GM12878 (cell line): ENCODE data around the gene GPR21. TPM values are rescaled to one million over a fixed set of nuclear protein-coding genes. Genes with fewer than 3 reads are reported as not detected.

Experiments used
- ATAC-seq: fragments of 200-7000 bp; cut with Tn5 transposase; 3 replicates; pipeline ENCODE4 v1.9.1; 2020; ENCODE audit warnings: mild to moderate bottlenecking, moderate library complexity
- BruUV-seq: library from RNA; stranded (reverse); fragments of 400-500 nt; replicated peaks from 2 replicates; lab custom pipeline; 2021; lab: Mats Ljungman, UMichigan
- CTCF ChIA-PET: fragments of 300-600 bp; sonication (Branson Sonifier 250); formaldehyde crosslinking; extraction: SDS; loops from one replicate; lab custom pipeline; 2021; ENCODE audit warnings: inconsistent platforms; lab: Yijun Ruan, JAX
- POLR2A ChIA-PET: fragments of 350-600 bp; formaldehyde crosslinking; extraction: SDS; loops from one replicate; lab custom pipeline; 2021; ENCODE audit warnings: inconsistent platforms; lab: Charles Lee
- RAD21 ChIA-PET: fragments of 300-600 bp; sonication (Branson Sonifier 250); formaldehyde crosslinking; loops from one replicate; lab custom pipeline; 2023; ENCODE audit warnings: antibody characterized with exemption; ENCODE audit not compliant: unreplicated experiment; lab: Charles Lee
- SMC1A ChIA-PET: fragments of 300-600 bp; sonication (Branson Sonifier 250); formaldehyde crosslinking; loops from one replicate; lab custom pipeline; 2023; ENCODE audit not compliant: unreplicated experiment, uncharacterized antibody; lab: Charles Lee
- DNase-seq: peaks from one replicate; pipeline ENCODE4 v3.0.0-alpha.2; 2011; ENCODE audit warnings: low read depth, low spot score
- FAIRE-seq: peaks from 3 replicates; lab custom pipeline; 2011; peaks lifted over from hg19 to GRCh38; lab: Jason Lieb, UNC
- H2AFZ ChIP-seq: 2 replicates; pipeline ENCODE4 v1.6.0; 2011; ENCODE audit warnings: low read depth, low read length, control low read depth; ENCODE audit not compliant: control insufficient read depth
- H3K27ac ChIP-seq: 2 replicates; pipeline ENCODE4 v1.5.1; 2011; ENCODE audit warnings: control low read depth; ENCODE audit not compliant: control insufficient read depth, insufficient read depth
- H3K27me3 ChIP-seq, 2 experiments: replicated peaks in 1 of 2; 2 replicates each; pipeline versions ENCODE4 v1.6.0 to v1.6.1; 2011; ENCODE audit warnings: low read length in 1 of 2; ENCODE audit not compliant: control insufficient read depth in 2 of 2, insufficient read depth in 2 of 2
- H3K36me3 ChIP-seq, 2 experiments: 2 replicates each; pipeline ENCODE4 v1.5.1; 2011; ENCODE audit warnings: low read length in 1 of 2; ENCODE audit not compliant: control insufficient read depth in 2 of 2, insufficient read depth in 2 of 2
- H3K4me1 ChIP-seq: 2 replicates; pipeline ENCODE4 v1.6.1; 2011; ENCODE audit warnings: mild to moderate bottlenecking, low read length, moderate library complexity, mixed read lengths; ENCODE audit not compliant: control insufficient read depth, insufficient read depth
- H3K4me2 ChIP-seq: 2 replicates; pipeline ENCODE4 v1.6.0; 2011; ENCODE audit warnings: control low read depth; ENCODE audit not compliant: control insufficient read depth, insufficient read depth
- H3K4me3 ChIP-seq: fragments of 200-600 bp; sonication (generic); 2 replicates; pipeline ENCODE4 v1.5.1; 2016
- H3K79me2 ChIP-seq: 2 replicates; pipeline ENCODE4 v1.6.0; 2011; ENCODE audit warnings: low read length; ENCODE audit not compliant: control insufficient read depth, insufficient read depth
- H3K9ac ChIP-seq: 2 replicates; pipeline ENCODE4 v1.8.0; 2011; ENCODE audit warnings: low read length, control low read depth, mixed read lengths; ENCODE audit not compliant: control insufficient read depth, insufficient read depth
- H3K9me3 ChIP-seq: replicated peaks from 3 replicates; pipeline ENCODE4 v1.5.1; 2011; ENCODE audit warnings: mild to moderate bottlenecking, low read length; ENCODE audit not compliant: control insufficient read depth, insufficient read depth
- H4K20me1 ChIP-seq: 2 replicates; pipeline ENCODE4 v1.6.0; 2011; ENCODE audit not compliant: control insufficient read depth, insufficient read depth
- CBFB ChIP-seq: IDR thresholded peaks from 2 replicates; pipeline ENCODE4 v1.6.1; 2016; ENCODE audit warnings: antibody characterized with exemption, low read depth
- IKZF2 ChIP-seq, 2 experiments: fragments of 450-650 bp; IDR thresholded peaks; 2 replicates each; pipeline ENCODE4 v1.6.1; 2017; ENCODE audit warnings: mild to moderate bottlenecking in 2 of 2, moderate library complexity in 2 of 2
- KDM1A ChIP-seq: fragments of 200-600 bp; sonication (generic); IDR thresholded peaks from 2 replicates; pipeline ENCODE4 v1.6.1; 2016; ENCODE audit warnings: borderline replicate concordance
- NR2F1 ChIP-seq: fragments of 450-650 bp; conservative IDR thresholded peaks from 2 replicates; pipeline ENCODE4 v1.6.1; 2017; ENCODE audit warnings: mild to moderate bottlenecking
- PRDM15 ChIP-seq: fragments of 450-650 bp; formaldehyde crosslinking; IDR thresholded peaks from 2 replicates; pipeline ENCODE4 v1.4.0; 2020; ENCODE audit warnings: mild to moderate bottlenecking, moderate library complexity
- RELA ChIP-seq: fragments of 450-650 bp; IDR thresholded peaks from 2 replicates; pipeline ENCODE4 v1.8.0; 2014; ENCODE audit warnings: borderline replicate concordance; ENCODE audit not compliant: partially characterized antibody
- SP1 ChIP-seq: IDR thresholded peaks from one replicate; pipeline ENCODE4 v1.6.1; 2011; ENCODE audit warnings: low read depth, low read length
- YBX1 ChIP-seq: fragments of 450-650 bp; IDR thresholded peaks from 2 replicates; pipeline ENCODE4 v1.6.1; 2016; ENCODE audit warnings: antibody characterized with exemption
- ZNF274 ChIP-seq: IDR thresholded peaks from one replicate; pipeline ENCODE4 v1.8.0; 2011; ENCODE audit not compliant: insufficient read length, insufficient read depth
- WGBS: methylation state at CpG from one replicate; pipeline ENCODE4 v1.1.6; 2016; ENCODE audit warnings: low lambda C conversion rate; ENCODE audit not compliant: insufficient replicate concordance, insufficient coverage; ENCODE audit errors: missing lambda C conversion rate; 5-methylcytosine and 5-hydroxymethylcytosine counted together
- in situ Hi-C: fragments of 300-500 bp; cut with MboI; formaldehyde crosslinking; loops from 9 replicates; pipeline ENCODE4 v1.14.3; 2018; ENCODE audit warnings: mixed read lengths
- intact Hi-C: fragments of 100-400 bp; cut with micrococcal nuclease; formaldehyde crosslinking; loops from one replicate; pipeline ENCODE4 v1.14.2; 2022; ENCODE audit not compliant: unreplicated experiment
- polyA plus RNA-seq, 11 experiments: library from polyadenylated mRNA; depleted of rRNA in 4 of 11; unstranded in 6 of 11; stranded (reverse) in 5 of 11; fragments of >200 nt; fragmentation: Nextera tagmentation in 4 of 11; fragmentation: Illumina TruSeq in 1 of 11; extraction: Ambion mirVana in 4 of 11; extraction: Trizol in 1 of 11; gene quantifications; 1 replicate in 1 of 11; 2 replicates in 10 of 11; pipeline versions ENCODE4 v1.2.1 to v1.2.3, GENCODE V29; 2011 to 2016; ENCODE audit warnings: inconsistent platforms in 2 of 11, missing spikeins in 2 of 11, low read depth in 1 of 11
- total RNA-seq, 4 experiments: library from RNA; depleted of rRNA in 3 of 4; stranded (reverse); fragments of >200 nt in 3 of 4; fragmentation: Illumina TruSeq in 1 of 4; extraction: Trizol in 1 of 4; gene quantifications; 2 replicates each; pipeline versions ENCODE4 v1.2.1 to v1.2.3, GENCODE V29; 2013 to 2021
- TF ChIP-seq, protein P1 (sequence below): fragments of 150-350 bp; IDR thresholded peaks from 2 replicates; pipeline ENCODE4 v1.6.1; 2016; ENCODE audit warnings: low read depth, low read length
- TF ChIP-seq, protein P2 (sequence below): fragments of 450-650 bp; IDR thresholded peaks from 2 replicates; pipeline ENCODE4 v1.6.1; 2017; ENCODE audit warnings: mild to moderate bottlenecking, moderate library complexity

Gene GPR21
- total and polyA plus RNA-seq, 10 of the 15 experiments (the other 5 are each of a cell fraction or from before 2014, with no cell fraction given), result 0.09 to 1.9 (median 0.57) TPM; not detected in 4

GRCh38 chr9:123062351-123063176 is 29.1 kb downstream of the GPR21 start:
- CTCF ChIA-PET, result no interaction called here
- BruUV-seq, result no TSS peak
- Histone ChIP-seq H3K9ac (no peak overlapping the region), H3K27ac (no peak overlapping the region)
- intact Hi-C loops, result no loop called here
- 99% methylated on average over 7 of the region's 7 CpGs for WGBS
- FAIRE-seq, result no peak
- TF ChIP-seq NR2F1, result no peak
- no peak for TF ChIP-seq YBX1
- TF ChIP-seq ZNF274, result no peak
- TF ChIP-seq CBFB, result no peak
- TF ChIP-seq PRDM15 (CRISPR knock-in tag), result no peak
- TF ChIP-seq, protein P1, sequence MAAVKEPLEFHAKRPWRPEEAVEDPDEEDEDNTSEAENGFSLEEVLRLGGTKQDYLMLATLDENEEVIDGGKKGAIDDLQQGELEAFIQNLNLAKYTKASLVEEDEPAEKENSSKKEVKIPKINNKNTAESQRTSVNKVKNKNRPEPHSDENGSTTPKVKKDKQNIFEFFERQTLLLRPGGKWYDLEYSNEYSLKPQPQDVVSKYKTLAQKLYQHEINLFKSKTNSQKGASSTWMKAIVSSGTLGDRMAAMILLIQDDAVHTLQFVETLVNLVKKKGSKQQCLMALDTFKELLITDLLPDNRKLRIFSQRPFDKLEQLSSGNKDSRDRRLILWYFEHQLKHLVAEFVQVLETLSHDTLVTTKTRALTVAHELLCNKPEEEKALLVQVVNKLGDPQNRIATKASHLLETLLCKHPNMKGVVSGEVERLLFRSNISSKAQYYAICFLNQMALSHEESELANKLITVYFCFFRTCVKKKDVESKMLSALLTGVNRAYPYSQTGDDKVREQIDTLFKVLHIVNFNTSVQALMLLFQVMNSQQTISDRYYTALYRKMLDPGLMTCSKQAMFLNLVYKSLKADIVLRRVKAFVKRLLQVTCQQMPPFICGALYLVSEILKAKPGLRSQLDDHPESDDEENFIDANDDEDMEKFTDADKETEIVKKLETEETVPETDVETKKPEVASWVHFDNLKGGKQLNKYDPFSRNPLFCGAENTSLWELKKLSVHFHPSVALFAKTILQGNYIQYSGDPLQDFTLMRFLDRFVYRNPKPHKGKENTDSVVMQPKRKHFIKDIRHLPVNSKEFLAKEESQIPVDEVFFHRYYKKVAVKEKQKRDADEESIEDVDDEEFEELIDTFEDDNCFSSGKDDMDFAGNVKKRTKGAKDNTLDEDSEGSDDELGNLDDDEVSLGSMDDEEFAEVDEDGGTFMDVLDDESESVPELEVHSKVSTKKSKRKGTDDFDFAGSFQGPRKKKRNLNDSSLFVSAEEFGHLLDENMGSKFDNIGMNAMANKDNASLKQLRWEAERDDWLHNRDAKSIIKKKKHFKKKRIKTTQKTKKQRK, result no peak
- TF ChIP-seq SP1, result no peak
- no peak for TF ChIP-seq IKZF2 (IDR thresholded peaks at IDR 0.05)
- no peak for TF ChIP-seq RELA
- TF ChIP-seq KDM1A, result no peak
- TF ChIP-seq, protein P2, sequence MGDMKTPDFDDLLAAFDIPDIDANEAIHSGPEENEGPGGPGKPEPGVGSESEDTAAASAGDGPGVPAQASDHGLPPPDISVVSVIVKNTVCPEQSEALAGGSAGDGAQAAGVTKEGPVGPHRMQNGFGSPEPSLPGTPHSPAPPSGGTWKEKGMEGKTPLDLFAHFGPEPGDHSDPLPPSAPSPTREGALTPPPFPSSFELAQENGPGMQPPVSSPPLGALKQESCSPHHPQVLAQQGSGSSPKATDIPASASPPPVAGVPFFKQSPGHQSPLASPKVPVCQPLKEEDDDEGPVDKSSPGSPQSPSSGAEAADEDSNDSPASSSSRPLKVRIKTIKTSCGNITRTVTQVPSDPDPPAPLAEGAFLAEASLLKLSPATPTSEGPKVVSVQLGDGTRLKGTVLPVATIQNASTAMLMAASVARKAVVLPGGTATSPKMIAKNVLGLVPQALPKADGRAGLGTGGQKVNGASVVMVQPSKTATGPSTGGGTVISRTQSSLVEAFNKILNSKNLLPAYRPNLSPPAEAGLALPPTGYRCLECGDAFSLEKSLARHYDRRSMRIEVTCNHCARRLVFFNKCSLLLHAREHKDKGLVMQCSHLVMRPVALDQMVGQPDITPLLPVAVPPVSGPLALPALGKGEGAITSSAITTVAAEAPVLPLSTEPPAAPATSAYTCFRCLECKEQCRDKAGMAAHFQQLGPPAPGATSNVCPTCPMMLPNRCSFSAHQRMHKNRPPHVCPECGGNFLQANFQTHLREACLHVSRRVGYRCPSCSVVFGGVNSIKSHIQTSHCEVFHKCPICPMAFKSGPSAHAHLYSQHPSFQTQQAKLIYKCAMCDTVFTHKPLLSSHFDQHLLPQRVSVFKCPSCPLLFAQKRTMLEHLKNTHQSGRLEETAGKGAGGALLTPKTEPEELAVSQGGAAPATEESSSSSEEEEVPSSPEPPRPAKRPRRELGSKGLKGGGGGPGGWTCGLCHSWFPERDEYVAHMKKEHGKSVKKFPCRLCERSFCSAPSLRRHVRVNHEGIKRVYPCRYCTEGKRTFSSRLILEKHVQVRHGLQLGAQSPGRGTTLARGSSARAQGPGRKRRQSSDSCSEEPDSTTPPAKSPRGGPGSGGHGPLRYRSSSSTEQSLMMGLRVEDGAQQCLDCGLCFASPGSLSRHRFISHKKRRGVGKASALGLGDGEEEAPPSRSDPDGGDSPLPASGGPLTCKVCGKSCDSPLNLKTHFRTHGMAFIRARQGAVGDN, result no peak
- TF ChIP-seq, all 136 proteins: peak for 0
- SMC1A ChIA-PET, result interaction anchor here (0.7 to 1.0 kb wide), 2 partner anchors 31 to 145 kb away, joined by 3 read pairs; no protein-coding TSS in a partner anchor
- no peak overlapping the region for H3K4me2 ChIP-seq
- peaks cover 0 to 9% of the 10 kb centered on the region in 2 experiments; a peak in 3 of 4 replicates for H3K36me3 ChIP-seq
- POLR2A ChIA-PET, result no interaction called here
- no peaks in the 10 kb centered on the region for H3K9me3 ChIP-seq
- no peaks in the 10 kb centered on the region for H4K20me1 ChIP-seq
- in situ Hi-C loops, result no loop called here
- RAD21 ChIA-PET, result no interaction called here
- H3K4me1 ChIP-seq, result no peaks in the 10 kb centered on the region
- H3K79me2 ChIP-seq, result no peaks in the 10 kb centered on the region; the same call in 1 of the 2 replicates
- ATAC-seq, result no peak
- no peak overlapping the region for H2AFZ ChIP-seq
- no peak overlapping the region for H3K4me3 ChIP-seq
- DNase-seq, result no peak
- H3K27me3 ChIP-seq, result no peaks in the 10 kb centered on the region
